HG02973 (cell line): ENCODE results near the gene RHBDL3.

ENCODE experiments used
- ATAC-seq: cut with Tn5 transposase; IDR thresholded peaks from one replicate; pipeline ENCODE4 v1.9.1; 2021; ENCODE audit warnings: moderate library complexity; ENCODE audit not compliant: unreplicated experiment

RHBDL3 gene

DNA sequence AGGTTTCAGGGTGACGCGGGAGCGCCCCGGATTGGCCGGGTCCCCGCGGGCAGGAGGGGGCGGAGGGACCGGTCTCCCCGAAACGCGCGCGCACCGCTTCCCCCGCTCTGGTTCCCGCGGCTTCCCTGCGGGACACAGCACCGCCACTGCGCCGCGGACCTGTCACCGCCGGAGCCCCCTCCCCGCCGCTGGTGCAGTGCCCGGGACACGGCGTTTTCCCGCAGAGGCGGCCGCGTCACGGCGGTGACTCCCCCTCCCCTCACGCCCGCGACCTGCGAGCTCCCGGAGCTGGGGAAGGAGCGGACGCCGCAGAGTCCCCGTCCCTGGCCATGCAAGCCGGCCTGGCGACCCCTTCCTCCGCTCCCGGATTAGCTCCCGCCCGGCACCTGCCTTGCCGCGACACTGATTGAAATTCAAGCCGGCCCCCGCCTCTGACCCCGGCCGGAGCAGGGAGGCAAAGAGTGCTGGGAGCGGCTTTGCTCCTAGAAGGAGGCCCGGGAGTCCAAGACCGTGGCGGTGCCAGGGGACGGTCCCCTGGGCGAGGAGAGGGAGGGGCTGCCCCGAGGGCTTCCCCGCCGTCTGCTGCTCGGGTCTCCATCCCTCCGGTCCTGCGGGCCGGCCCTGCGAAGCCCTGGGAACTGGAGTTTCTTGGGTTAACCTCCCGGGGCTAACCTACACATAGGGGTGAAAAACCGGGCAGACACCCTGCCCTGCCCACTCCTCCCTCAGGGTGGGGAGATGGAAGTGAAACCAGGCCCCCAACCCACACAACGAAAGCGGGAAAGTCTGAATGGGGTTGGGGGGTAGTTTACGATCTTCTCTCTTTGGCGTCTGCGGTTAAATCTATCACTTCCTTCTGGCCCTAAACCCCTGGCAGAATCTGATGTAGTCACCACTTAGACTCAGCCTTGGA is 1.0 kb downstream of the RHBDL3 start:
- ATAC-seq: no peak

DNA sequence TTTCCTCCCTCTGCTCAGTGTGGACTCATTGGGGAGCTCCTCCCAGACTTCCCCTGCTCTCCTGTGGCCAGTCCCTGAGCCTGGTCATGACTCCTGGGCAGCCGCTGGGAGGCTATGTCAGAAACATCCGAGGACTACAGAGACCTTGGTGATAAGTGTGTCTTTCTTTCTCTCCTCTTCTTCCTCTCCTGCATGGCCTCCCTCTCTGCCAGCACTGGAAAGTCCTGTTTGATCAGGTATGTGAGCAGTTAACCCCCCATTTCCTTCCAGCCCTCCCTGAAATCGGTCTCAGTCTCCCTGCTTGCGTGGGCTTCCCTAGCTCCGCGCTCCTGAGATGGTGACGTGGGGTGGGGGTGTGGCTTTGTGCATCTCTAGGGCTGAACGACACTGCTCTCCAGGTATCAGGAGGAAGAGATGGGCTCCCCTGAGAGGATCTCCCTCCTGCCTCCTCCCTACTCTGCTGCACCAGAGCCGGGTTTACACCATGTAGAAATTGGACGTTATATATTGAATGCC is 2.1 kb downstream of the RHBDL3 start:
- no peak for ATAC-seq

DNA sequence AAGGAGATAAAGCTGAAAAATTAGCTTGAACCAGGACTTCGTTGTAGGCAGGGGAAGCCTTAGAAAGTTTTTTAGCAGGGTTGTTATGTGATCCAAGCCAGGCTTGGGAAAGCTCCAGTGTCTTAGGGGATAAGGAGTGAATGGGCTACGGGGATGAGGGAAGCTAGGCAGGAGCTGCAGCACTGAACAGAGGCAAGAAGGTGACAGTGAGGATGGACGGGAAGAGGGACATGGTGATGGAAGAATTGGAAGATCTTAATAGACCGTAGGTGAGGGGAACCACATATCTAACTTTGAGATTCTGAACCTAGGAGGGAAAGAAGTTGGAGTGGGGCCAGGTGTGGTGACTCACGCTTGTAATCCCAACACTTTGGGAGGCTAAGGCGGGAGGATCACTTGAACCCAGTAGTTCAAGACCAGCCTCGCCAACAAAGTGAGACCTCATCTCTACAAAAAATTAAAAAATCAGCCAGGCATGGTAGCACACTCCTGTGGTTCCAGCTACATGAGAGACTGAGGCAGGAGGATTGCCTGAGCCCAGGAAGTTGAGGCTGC is 3.2 kb downstream of the RHBDL3 start:
- ATAC-seq: no peak

DNA sequence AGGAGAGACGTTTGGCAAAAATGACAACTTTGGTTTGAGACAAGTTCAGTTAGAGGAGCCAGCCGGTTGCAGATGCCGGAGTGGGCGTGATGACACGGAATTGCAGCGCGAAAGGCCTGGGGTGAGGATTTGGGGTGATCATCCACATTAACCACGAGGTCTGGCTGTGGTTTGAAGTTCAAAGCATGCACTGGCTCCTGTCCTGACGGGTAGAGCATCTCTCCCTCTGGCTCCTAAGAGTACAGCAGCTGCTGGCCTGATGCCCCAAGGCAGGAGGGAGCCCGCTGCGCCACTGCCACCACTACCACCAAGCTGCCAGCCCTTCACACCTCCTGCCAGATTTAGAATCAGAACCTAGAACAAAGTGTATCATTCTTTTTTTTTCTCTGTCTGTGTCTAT is 3.7 kb downstream of the RHBDL3 start:
- ATAC-seq: no peak

DNA sequence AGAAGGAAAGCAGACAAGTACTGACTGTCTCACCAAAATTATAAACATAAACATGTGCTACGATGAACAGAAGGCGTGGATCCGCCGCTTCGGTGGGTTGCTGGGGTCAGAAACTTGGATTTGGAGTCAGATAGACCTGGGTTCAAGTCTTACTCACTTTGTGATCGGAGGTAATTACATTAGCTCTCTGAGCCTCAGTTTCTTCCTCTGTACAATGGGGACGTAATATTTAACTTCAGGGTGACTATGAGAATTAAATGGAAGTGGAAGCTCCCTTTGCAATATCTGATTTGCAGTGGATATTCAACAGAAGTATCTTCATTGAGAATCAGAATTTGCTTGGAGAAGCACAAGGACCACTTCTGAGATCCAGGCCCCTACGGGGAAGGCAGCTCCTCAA is 6.2 kb downstream of the RHBDL3 start:
- ATAC-seq: no peak

DNA sequence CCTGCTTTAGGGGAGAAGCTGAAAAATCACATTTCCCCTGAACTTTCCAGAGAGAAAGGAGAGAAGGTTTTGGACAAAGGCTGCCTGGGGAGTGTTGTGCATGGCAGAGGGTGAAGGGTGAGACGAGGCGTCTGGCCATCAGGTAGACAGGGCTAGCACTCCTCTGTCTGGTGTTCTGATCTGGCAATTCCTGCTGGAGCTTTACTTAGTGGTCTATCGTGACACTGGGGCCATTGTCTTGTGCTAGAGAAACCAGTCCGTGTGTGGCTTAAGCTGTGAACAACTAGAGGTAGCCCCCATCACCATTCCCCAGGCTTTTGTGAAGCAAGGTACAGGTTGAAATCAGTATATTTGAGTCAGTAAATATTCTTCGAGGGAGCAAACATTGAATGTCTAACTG is 8.5 kb downstream of the RHBDL3 start:
- ATAC-seq: no peak

DNA sequence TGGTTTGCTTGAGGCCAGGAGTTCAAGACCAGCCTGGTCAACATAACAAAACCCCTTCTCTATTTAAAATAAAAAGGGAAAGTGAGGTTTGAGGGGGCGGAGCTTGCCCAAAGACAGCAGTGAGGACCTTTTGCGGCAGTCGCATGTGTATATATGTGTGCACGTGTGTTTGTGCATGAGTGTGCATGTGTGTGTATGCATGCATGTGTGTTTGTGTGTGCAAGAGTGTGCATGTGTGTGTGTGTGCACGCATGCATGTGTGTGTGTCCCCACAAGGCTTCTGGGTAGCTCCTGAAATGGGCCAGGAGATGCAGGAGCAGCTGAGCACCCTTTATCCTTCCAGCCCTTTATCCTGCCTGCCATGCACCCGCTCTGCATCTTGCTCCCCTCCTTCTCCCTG is 9.0 kb downstream of the RHBDL3 start:
- ATAC-seq: no peak

- no peak for ATAC-seq
These were observed 9.7 kb downstream of the RHBDL3 start for GRCh38 chr17:32275060-32276042.

- no peak for ATAC-seq
These were observed 10.6 kb downstream of the RHBDL3 start for GRCh38 chr17:32276171-32276601.

DNA sequence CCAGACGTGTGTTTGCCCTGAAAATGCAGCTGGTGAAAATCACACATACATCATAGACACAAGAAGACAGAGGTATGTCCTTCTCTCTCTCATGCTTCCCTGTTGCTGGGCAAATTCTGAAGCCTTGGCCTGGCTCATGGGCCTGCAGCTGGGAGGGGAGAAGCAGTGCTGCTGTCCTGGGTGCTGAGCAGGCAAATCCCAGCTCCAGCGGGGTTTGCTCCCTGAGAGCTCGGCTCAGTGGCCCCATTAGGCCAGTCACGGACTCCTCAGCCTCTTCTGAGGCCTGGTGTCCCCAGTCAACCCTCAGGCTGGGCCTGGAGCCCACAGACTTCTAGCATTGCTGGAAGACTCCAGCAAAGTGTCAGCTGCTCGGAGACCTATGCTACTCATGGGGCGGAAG is 11.7 kb downstream of the RHBDL3 start:
- no peak for ATAC-seq

- no peak for ATAC-seq
These were observed 13.2 kb downstream of the RHBDL3 start for GRCh38 chr17:32278815-32279214.

DNA sequence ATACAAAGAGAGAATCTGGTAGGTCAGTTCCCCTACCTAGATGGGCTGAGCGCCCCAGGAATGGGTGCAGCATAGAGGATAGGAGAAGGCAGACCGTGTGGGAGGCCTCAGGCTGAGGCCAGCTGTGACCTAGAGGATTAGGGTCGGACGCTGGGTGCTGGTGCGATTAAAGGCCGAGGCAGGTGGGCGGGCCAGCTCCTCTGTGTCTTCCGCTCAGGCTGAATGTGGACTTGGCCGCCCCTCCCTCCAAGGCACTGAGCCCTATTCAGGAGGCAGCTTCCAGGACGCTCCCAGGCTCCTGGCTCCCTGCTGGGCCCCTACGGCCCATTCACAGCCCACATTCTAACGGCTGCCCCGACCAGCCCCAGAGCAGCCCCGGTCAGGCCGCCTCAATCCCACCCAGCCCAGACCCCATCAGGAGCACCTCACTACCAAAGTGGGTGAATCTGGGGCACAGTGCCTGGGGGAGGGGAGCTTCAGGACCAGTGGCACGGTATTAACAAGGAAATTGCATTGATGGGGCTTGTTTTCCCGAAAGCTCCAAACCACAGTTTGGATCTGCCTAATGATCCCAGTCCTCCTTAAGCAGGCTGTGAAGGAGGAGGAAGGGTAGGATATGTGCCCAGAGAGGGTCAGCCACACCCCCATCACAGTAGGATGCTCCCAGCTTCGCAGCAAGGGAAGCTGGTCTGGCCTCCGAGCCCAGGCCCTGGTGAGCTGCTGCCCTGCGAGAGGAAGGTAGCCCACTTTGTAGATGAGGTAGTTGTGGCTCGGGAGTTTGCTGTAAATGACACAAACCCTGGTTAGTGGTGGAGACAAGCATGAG is 14.5 kb downstream of the RHBDL3 start:
- no peak for ATAC-seq

- no peak for ATAC-seq
These were observed 15.4 kb downstream of the RHBDL3 start for GRCh38 chr17:32281011-32281451.

- ATAC-seq: no peak
These were observed 18.1 kb downstream of the RHBDL3 start for GRCh38 chr17:32283745-32284201.

DNA sequence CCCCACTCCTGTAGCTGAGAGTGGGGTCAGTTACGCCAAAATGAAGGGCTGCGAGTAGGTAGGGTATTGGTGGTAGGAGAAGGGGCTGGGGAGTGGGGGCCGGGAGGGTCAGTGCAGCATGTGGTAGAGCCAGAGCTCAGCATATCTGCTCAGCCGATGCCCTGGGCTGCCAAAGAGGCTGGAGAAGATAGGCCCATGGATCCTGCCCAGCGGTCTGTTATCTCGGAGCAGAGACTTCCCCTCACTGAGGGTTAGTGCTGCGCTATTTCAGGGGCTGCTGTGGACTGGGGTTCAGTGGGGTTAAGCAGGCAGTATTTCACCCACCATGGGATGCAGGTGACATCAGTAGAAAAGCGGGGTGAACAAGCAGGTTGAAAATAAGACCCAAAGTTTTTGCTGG is 19.7 kb downstream of the RHBDL3 start:
- no peak for ATAC-seq

- no peak for ATAC-seq
These were observed 20.3 kb downstream of the RHBDL3 start for GRCh38 chr17:32285746-32286517.

GRCh38 chr17:32286518-32286900 is 20.9 kb downstream of the RHBDL3 start:
- ATAC-seq: no peak

DNA sequence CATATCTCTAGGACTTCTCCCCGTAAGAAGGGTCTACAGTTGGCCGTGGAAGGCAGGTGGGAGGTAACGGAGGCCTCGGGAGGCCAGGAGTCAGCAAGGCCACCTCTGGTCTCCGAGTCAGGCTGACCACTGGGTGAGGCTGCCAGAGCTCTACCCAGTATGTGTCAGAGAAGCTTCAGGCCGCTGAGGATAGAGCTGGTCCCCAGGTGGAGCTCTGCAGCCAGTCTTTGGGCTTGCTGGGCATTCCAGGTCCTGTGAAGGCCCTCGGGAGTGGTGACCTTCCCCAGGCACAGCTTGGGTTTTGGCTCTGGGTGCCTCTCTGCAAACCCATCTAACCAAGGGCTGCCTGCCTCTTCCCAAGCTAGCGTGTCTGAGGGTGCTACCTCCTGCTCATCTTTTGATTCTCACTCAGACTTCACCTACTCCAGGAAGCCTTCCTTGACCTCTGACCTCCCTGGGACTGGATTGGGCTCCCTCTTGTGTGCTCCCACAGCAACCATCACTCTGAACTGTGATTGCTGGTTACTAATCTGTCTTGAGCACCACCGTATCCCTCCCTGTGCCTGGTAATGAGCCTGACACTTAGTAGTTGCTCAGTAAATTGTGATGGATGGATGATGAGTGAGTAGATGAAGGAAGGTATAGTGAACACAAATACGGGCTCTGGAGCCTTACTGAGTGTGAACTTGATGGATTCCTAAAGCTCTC is 22.3 kb downstream of the RHBDL3 start:
- ATAC-seq: no peak

- no peak for ATAC-seq
These were observed 23.0 kb downstream of the RHBDL3 start for GRCh38 chr17:32288615-32289014.
